ENCODE measurements around the gene CHRM4.

DNA sequence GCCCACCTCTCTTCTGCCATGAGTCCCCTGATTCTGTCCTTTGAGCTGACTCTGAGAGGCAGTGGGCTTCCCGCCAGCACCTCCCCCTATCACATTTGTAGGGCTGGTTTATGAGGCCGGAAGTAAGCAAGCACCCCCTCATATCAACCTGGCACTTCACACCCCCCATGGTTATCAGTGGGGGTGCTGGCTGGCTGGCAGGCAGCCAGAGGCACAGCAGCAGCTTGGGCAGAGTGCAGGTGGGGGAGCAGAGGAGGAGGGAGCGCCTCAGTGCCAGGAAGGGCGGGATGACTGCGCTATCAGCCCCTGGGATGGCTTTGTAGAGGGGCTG is 22.9 kb upstream of the CHRM4 start:
- TF ChIP-seq, protein P1, sequence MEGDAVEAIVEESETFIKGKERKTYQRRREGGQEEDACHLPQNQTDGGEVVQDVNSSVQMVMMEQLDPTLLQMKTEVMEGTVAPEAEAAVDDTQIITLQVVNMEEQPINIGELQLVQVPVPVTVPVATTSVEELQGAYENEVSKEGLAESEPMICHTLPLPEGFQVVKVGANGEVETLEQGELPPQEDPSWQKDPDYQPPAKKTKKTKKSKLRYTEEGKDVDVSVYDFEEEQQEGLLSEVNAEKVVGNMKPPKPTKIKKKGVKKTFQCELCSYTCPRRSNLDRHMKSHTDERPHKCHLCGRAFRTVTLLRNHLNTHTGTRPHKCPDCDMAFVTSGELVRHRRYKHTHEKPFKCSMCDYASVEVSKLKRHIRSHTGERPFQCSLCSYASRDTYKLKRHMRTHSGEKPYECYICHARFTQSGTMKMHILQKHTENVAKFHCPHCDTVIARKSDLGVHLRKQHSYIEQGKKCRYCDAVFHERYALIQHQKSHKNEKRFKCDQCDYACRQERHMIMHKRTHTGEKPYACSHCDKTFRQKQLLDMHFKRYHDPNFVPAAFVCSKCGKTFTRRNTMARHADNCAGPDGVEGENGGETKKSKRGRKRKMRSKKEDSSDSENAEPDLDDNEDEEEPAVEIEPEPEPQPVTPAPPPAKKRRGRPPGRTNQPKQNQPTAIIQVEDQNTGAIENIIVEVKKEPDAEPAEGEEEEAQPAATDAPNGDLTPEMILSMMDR (IDR thresholded peaks at IDR 0.05; ENCODE audit: insufficient read depth, low read length, poor library complexity, severe bottlenecking), result no peak
- TF ChIP-seq EZH2phosphoT487 (conservative IDR thresholded peaks at IDR 0.05; ENCODE audit: low read length), result no peak

Data from SU-DHL-6 (cell line).